ENCODE data around the gene ZYX.

GRCh38 chr7:143416565-143417149 is 35.5 kb downstream of the ZYX start:
- peak; percentile 80 to 82 (median 80) for TF ChIP-seq CTCF (IDR thresholded peaks at IDR 0.05)
- TF ChIP-seq POLR2AphosphoS5 (IDR thresholded peaks at IDR 0.05): no peak
